Tracheal epithelial cell (primary cell): Measurements from ENCODE around the gene ADGRF4. TPM values are rescaled to one million over a fixed set of nuclear protein-coding genes. Genes with fewer than 3 reads are reported as not detected.

Experiments used
- total RNA-seq: library from RNA; depleted of rRNA; stranded (reverse); fragments of >200 nt; gene quantifications from 2 replicates; pipeline ENCODE4 v1.2.1, GENCODE V29; 2014

ADGRF4 gene, protein sequence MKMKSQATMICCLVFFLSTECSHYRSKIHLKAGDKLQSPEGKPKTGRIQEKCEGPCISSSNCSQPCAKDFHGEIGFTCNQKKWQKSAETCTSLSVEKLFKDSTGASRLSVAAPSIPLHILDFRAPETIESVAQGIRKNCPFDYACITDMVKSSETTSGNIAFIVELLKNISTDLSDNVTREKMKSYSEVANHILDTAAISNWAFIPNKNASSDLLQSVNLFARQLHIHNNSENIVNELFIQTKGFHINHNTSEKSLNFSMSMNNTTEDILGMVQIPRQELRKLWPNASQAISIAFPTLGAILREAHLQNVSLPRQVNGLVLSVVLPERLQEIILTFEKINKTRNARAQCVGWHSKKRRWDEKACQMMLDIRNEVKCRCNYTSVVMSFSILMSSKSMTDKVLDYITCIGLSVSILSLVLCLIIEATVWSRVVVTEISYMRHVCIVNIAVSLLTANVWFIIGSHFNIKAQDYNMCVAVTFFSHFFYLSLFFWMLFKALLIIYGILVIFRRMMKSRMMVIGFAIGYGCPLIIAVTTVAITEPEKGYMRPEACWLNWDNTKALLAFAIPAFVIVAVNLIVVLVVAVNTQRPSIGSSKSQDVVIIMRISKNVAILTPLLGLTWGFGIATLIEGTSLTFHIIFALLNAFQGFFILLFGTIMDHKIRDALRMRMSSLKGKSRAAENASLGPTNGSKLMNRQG
- total RNA-seq = 16.0 and 27.0 TPM in 2 replicates

DNA sequence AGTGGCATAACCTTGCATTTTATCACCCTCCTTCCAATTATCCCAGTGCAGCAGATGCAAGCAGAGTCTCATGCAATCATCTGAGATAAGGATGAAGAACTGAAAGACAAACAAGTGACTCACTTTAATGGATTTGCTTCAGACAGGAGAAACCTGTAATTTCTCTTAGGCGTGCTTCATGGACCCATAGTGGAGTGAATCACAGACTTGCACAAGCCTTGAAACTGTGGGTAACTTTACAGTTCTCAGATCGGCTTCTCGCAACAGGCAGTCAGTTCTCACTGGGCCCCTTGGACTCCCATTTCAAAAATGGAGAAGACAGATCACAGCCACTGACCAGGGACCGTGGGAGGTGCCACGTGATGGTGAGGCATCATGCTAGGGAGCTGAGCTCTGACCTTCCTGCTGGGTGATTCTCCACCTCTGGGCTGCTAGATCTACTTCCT lies at the start of gene ADGRF4:
Gene ADGRF4, plus strand, starts transcription at position 239 of the 446 bp plus-strand sequence. CDS start 8,666 bp downstream, outside the sequence.

Other genes with a start within 250 kb of the ADGRF4 start
- 27.7 and 41.7 TPM in 2 replicates for gene CD2AP, start 220.8 kb upstream of the ADGRF4 start, total RNA-seq
- gene OPN5, start 83.5 kb downstream of the ADGRF4 start, total RNA-seq = not detected in 2 replicates